H1 (cell line): Measurements from ENCODE around the gene SYTL5. TPM values are rescaled to one million over a fixed set of nuclear protein-coding genes. Genes with fewer than 3 reads are reported as not detected.

Source experiments
- CTCF ChIA-PET: fragments of 300-600 bp; sonication (Branson Sonifier 250); formaldehyde crosslinking; loops from one replicate; lab custom pipeline; 2021; ENCODE audit not compliant: partially characterized antibody; lab: Charles Lee
- POLR2A ChIA-PET: fragments of 300-600 bp; sonication (Branson Sonifier 250); formaldehyde crosslinking; loops from one replicate; lab custom pipeline; 2021; ENCODE audit warnings: inconsistent platforms; ENCODE audit not compliant: partially characterized antibody; lab: Charles Lee
- DNase-seq, 2 experiments: peaks; one replicate each; pipeline versions ENCODE4 v3.0.0 to v3.0.0-alpha.2; 2010 to 2022; ENCODE audit warnings: low spot score in 2 of 2, low read depth in 1 of 2, mixed read lengths in 1 of 2
- FAIRE-seq: peaks from 2 replicates; lab custom pipeline; 2011; peaks lifted over from hg19 to GRCh38; lab: Jason Lieb, UNC
- H2AFZ ChIP-seq: 2 replicates; pipeline ENCODE4 v1.8.1; 2012; ENCODE audit warnings: low read length, inconsistent platforms
- H2AK5ac ChIP-seq: 2 replicates; pipeline ENCODE4 v1.6.1; 2013; ENCODE audit warnings: low read depth, low read length
- H2BK120ac ChIP-seq: replicated peaks from 2 replicates; pipeline ENCODE3; 2013; ENCODE audit warnings: low read depth, low read length, inconsistent platforms
- H2BK12ac ChIP-seq: 2 replicates; pipeline ENCODE4 v1.6.1; 2013; ENCODE audit warnings: low read depth, low read length
- H2BK15ac ChIP-seq: 2 replicates; pipeline ENCODE4 v1.6.1; 2013; ENCODE audit warnings: low read length
- H2BK20ac ChIP-seq: 2 replicates; pipeline ENCODE4 v1.6.1; 2013; ENCODE audit warnings: low read length
- H2BK5ac ChIP-seq: 2 replicates; pipeline ENCODE4 v1.6.1; 2013; ENCODE audit warnings: low read depth, low read length
- H3K14ac ChIP-seq: 2 replicates; pipeline ENCODE4 v1.6.1; 2013; ENCODE audit warnings: inconsistent platforms; ENCODE audit not compliant: insufficient read length
- H3K18ac ChIP-seq: 2 replicates; pipeline ENCODE4 v1.6.1; 2013; ENCODE audit warnings: low read length; ENCODE audit errors: extremely low read depth
- H3K23ac ChIP-seq: 2 replicates; pipeline ENCODE4 v1.6.1; 2013; ENCODE audit warnings: inconsistent platforms; ENCODE audit not compliant: insufficient read length
- H3K23me2 ChIP-seq: 2 replicates; pipeline ENCODE4 v1.6.1; 2013; ENCODE audit warnings: low read depth, low read length
- H3K27ac ChIP-seq: 2 replicates; pipeline ENCODE4 v1.6.1; 2011; ENCODE audit warnings: low read depth, low read length, inconsistent platforms
- H3K27me3 ChIP-seq, 4 experiments: replicated peaks in 1 of 4; 1 replicate in 1 of 4; 2 replicates in 3 of 4; pipeline versions ENCODE4 v1.6.1 to v1.8.1; 2011 to 2013; ENCODE audit warnings: low read length in 3 of 4, mild to moderate bottlenecking in 3 of 4, inconsistent platforms in 2 of 4, mixed read lengths in 2 of 4, moderate library complexity in 1 of 4; ENCODE audit not compliant: control insufficient read depth in 3 of 4, insufficient read depth in 3 of 4; ENCODE audit errors: extremely low read depth in 1 of 4
- H3K36me3 ChIP-seq, 4 experiments: 2 replicates each; pipeline versions ENCODE4 v1.6.1 to v1.8.1; 2011 to 2013; ENCODE audit warnings: mild to moderate bottlenecking in 4 of 4, low read length in 3 of 4, moderate library complexity in 2 of 4, control low read depth in 1 of 4, inconsistent platforms in 1 of 4; ENCODE audit not compliant: insufficient read depth in 4 of 4, control insufficient read depth in 2 of 4
- H3K4ac ChIP-seq: replicated peaks from 2 replicates; pipeline ENCODE3; 2013; ENCODE audit warnings: low read length, low read depth, mixed read lengths, inconsistent platforms; ENCODE audit not compliant: insufficient read length
- H3K4me1 ChIP-seq, 4 experiments: replicated peaks in 1 of 4; 1 replicate in 1 of 4; 2 replicates in 3 of 4; pipeline versions ENCODE4 v1.6.1 to v1.8.1; 2011 to 2013; ENCODE audit warnings: low read length in 3 of 4, inconsistent platforms in 2 of 4, mixed read lengths in 1 of 4; ENCODE audit not compliant: insufficient read depth in 4 of 4, control insufficient read depth in 3 of 4
- H3K4me2 ChIP-seq, 2 experiments: 2 replicates each; pipeline versions ENCODE4 v1.6.1 to v1.8.1; 2011 to 2013; ENCODE audit warnings: low read depth in 2 of 2, low read length in 2 of 2, control low read depth in 1 of 2, inconsistent platforms in 1 of 2, mild to moderate bottlenecking in 1 of 2; ENCODE audit not compliant: insufficient read depth in 1 of 2
- H3K4me3 ChIP-seq, 4 experiments: fragments of 200-600, 300-600 bp in 1 of 4; sonication (generic), shearing (Covaris generic), sonication (Bioruptor Twin) in 1 of 4; 2 replicates each; pipeline versions ENCODE4 v1.5.1 to v1.8.1; 2011 to 2016; ENCODE audit warnings: low read length in 4 of 4, low read depth in 3 of 4, control low read depth in 2 of 4, inconsistent platforms in 2 of 4, mild to moderate bottlenecking in 2 of 4, mixed read lengths in 1 of 4, moderate library complexity in 1 of 4; ENCODE audit not compliant: insufficient read depth in 2 of 4; ENCODE audit errors: extremely low read depth in 1 of 4
- H3K56ac ChIP-seq: replicated peaks from 2 replicates; pipeline ENCODE3; 2013; ENCODE audit warnings: low read depth, mild to moderate bottlenecking, mixed read lengths, low read length, inconsistent platforms; ENCODE audit not compliant: insufficient read length
- H3K79me1 ChIP-seq: 2 replicates; pipeline ENCODE4 v1.6.1; 2013; ENCODE audit warnings: low read depth, low read length, control low read depth
- H3K79me2 ChIP-seq, 2 experiments: 2 replicates each; pipeline versions ENCODE4 v1.6.1 to v1.8.1; 2012 to 2013; ENCODE audit warnings: low read length in 2 of 2, mild to moderate bottlenecking in 2 of 2, inconsistent platforms in 1 of 2; ENCODE audit not compliant: insufficient read depth in 2 of 2, control insufficient read depth in 1 of 2
- H3K9ac ChIP-seq, 4 experiments: replicated peaks in 1 of 4; 1 replicate in 1 of 4; 2 replicates in 3 of 4; pipeline versions ENCODE4 v1.6.1 to v1.8.1; 2011 to 2013; ENCODE audit warnings: low read depth in 3 of 4, low read length in 3 of 4, control low read depth in 2 of 4, mild to moderate bottlenecking in 2 of 4, moderate library complexity in 2 of 4, inconsistent platforms in 1 of 4; ENCODE audit errors: extremely low read depth in 1 of 4
- H3K9me3 ChIP-seq, 2 experiments: 2 replicates each; pipeline versions ENCODE4 v1.6.1 to v1.8.1; 2012 to 2013; ENCODE audit warnings: mild to moderate bottlenecking in 2 of 2, moderate library complexity in 2 of 2, control low read depth in 1 of 2, inconsistent platforms in 1 of 2, low read depth in 1 of 2, low read length in 1 of 2, mixed read lengths in 1 of 2; ENCODE audit not compliant: insufficient read depth in 2 of 2
- H4K20me1 ChIP-seq, 2 experiments: replicated peaks in 1 of 2; 2 replicates each; pipeline versions ENCODE3 to v1.8.1; 2011 to 2013; ENCODE audit warnings: inconsistent platforms in 2 of 2, low read length in 2 of 2, mild to moderate bottlenecking in 1 of 2; ENCODE audit not compliant: insufficient read depth in 2 of 2, control insufficient read depth in 1 of 2
- H4K5ac ChIP-seq: 2 replicates; pipeline ENCODE4 v1.6.1; 2013; ENCODE audit warnings: low read length, low read depth, mixed read lengths, inconsistent platforms; ENCODE audit not compliant: insufficient read length
- H4K8ac ChIP-seq: 2 replicates; pipeline ENCODE4 v1.8.0; 2013; ENCODE audit warnings: mild to moderate bottlenecking, moderate library complexity, low read length, inconsistent platforms; ENCODE audit not compliant: insufficient read depth; ENCODE audit errors: extremely low read depth
- H4K91ac ChIP-seq: replicated peaks from 2 replicates; pipeline ENCODE3; 2013; ENCODE audit warnings: low read length, mixed read lengths, inconsistent platforms; ENCODE audit not compliant: insufficient read length
- ASH2L ChIP-seq: fragments of 200-600, 300-600 bp; sonication (generic); IDR thresholded peaks from one replicate; pipeline ENCODE4 v1.7.1; 2017; ENCODE audit warnings: low read length
- CEBPB ChIP-seq: IDR thresholded peaks from 2 replicates; pipeline ENCODE4 v1.6.1; 2012; ENCODE audit warnings: low read depth, low read length
- JUN ChIP-seq: IDR thresholded peaks from 2 replicates; pipeline ENCODE4 v1.6.1; 2011; ENCODE audit warnings: low read depth, mild to moderate bottlenecking, improper control_type of control experiment, low read length
- JUND ChIP-seq: IDR thresholded peaks from 2 replicates; pipeline ENCODE4 v1.6.1; 2011; ENCODE audit warnings: mild to moderate bottlenecking, improper control_type of control experiment, low read length
- SIX5 ChIP-seq: IDR thresholded peaks from 2 replicates; pipeline ENCODE4 v1.6.1; 2011; ENCODE audit warnings: mild to moderate bottlenecking, low read depth, low read length
- SRF ChIP-seq: IDR thresholded peaks from 2 replicates; pipeline ENCODE4 v1.6.1; 2011; ENCODE audit warnings: mild to moderate bottlenecking, low read depth, low read length, moderate library complexity
- SUZ12 ChIP-seq: fragments of 200-600 bp; sonication (generic); IDR thresholded peaks from 2 replicates; pipeline ENCODE4 v1.6.1; 2012; ENCODE audit warnings: mild to moderate bottlenecking, inconsistent platforms, low read length, moderate library complexity, mixed read lengths
- TAF1 ChIP-seq: IDR thresholded peaks from 2 replicates; pipeline ENCODE4 v1.6.1; 2011; ENCODE audit warnings: mild to moderate bottlenecking, low read depth, low read length
- polyA plus RNA-seq, 7 experiments: library from polyadenylated mRNA; depleted of rRNA in 3 of 7; stranded (reverse) in 5 of 7; unstranded in 2 of 7; fragments of >200 nt in 5 of 7; fragments of 200-250 nt in 2 of 7; gene quantifications; 1 replicate in 5 of 7; 2 replicates in 1 of 7; 4 replicates in 1 of 7; pipeline versions ENCODE4 v1.2.1 to v1.2.3, GENCODE V29; 2011 to 2013; ENCODE audit warnings: missing spikeins in 2 of 7, mixed read lengths in 2 of 7
- total RNA-seq: library from RNA; stranded (reverse); fragmentation: NEBNext Ultra II Directional; extraction: Animal tissue kit (Norgen Biotek cat#: 25700); gene quantifications from 2 replicates; pipeline ENCODE4 v1.2.1, GENCODE V29; 2021

SYTL5 gene
- total and polyA plus RNA-seq, 2 of the 8 experiments (the other 6 are each of a cell fraction or from before 2014, with no cell fraction given), result 0.15 to 0.52 TPM

DNA sequence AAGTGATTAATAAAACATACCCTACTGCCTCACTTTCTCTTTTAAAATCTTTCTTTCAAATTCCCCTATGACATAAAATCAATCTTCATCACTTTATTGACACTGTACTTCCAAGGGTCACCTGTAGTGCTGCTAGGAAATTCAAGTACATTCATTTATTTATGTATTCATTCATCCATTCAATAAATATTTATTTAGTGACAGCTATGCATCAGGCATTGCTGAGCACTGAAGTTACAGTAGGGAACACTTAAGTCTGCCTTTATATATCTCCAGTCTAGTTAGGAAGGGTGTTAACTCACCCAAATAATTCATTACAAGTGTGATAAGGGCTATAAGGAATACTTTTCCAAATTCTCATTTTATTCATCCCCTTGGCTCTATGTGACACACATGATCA, 2.3 kb downstream of the SYTL5 start:
- no peaks in the 10 kb centered on the region for H3K23me2 ChIP-seq
- ChIA-PET POLR2A (no interaction called here), CTCF (interaction anchor here (1.0 kb wide), 1 partner anchor 13 kb away, joined by 3 read pairs; no protein-coding TSS in a partner anchor)

More for the DNA sequence above, 2.3 kb downstream of the SYTL5 start:
- TF ChIP-seq SIX5 (no peak), SRF (no peak), TAF1 (no peak), JUN (no peak), JUND (no peak), CEBPB (no peak), ASH2L (no peak), SUZ12 (no peak)
- no peak overlapping the region for H2BK12ac ChIP-seq
- H3K9me3 ChIP-seq, result no peaks in the 10 kb centered on the region
- no peak overlapping the region for H3K9ac ChIP-seq
- H4K8ac ChIP-seq, result no peak overlapping the region
- H3K18ac ChIP-seq, result no peak overlapping the region
- no peak overlapping the region for H4K91ac ChIP-seq
- H2AK5ac ChIP-seq, result no peak overlapping the region
- H2AFZ ChIP-seq, result no peak overlapping the region
- H2BK15ac ChIP-seq, result no peak overlapping the region
- no peak overlapping the region for H3K4me2 ChIP-seq
- FAIRE-seq, result no peak
- no peak overlapping the region for H3K27ac ChIP-seq
- no peaks in the 10 kb centered on the region for H3K79me1 ChIP-seq
- H3K23ac ChIP-seq, result no peak overlapping the region
- no peaks in the 10 kb centered on the region for H3K79me2 ChIP-seq
- no peaks in the 10 kb centered on the region for H4K20me1 ChIP-seq
- no peak overlapping the region for H3K14ac ChIP-seq
- H2BK20ac ChIP-seq, result no peak overlapping the region
- H4K5ac ChIP-seq, result no peak overlapping the region
- no peak overlapping the region for H3K4me3 ChIP-seq
- H2BK120ac ChIP-seq, result no peak overlapping the region
- H3K4ac ChIP-seq, result no peak overlapping the region
- no peak overlapping the region for H2BK5ac ChIP-seq
- no peaks in the 10 kb centered on the region for H3K36me3 ChIP-seq
- H3K4me1 ChIP-seq, result no peaks in the 10 kb centered on the region
- DNase-seq, result no peak
- no peak overlapping the region for H3K56ac ChIP-seq
- H3K27me3 ChIP-seq, result no peaks in the 10 kb centered on the region
